ENCODE results near the gene PROSER3. TPM values are rescaled to one million over a fixed set of nuclear protein-coding genes. Genes with fewer than 3 reads are reported as not detected.
A peak's percentile ranks its signal among the peaks of the same experiment; 100 is the strongest.
"Not testable (repeated sequence)": the region's sequence is repeated elsewhere in the genome, so short reads cannot be mapped to it uniquely, and the experiment has no call there.

PROSER3 gene
- total RNA-seq, 4 donors from 2014 or later: 14.2 to 32.7 (median 19.9) TPM

- Histone ChIP-seq H3K27ac (no peak overlapping the region), H3K27me3 (peaks cover 0 to 30% of the 10 kb centered on the region in 2 donors), H3K9me3 (no peaks in the 10 kb centered on the region), H3K4me3 (no peak overlapping the region), H3K36me3 (no peaks in the 10 kb centered on the region), H3K4me1 (peaks cover 0 to 8% (median 0%) of the 10 kb centered on the region in 4 donors)
- 73 to 76% methylated on average over 7 of the region's 7 CpGs for WGBS, 2 donors
- TF ChIP-seq CTCF (IDR thresholded peaks at IDR 0.05) (no peak), POLR2A (IDR thresholded peaks at IDR 0.05) (no peak), EP300 (IDR thresholded peaks at IDR 0.05) (no peak)
- DNase-seq (ENCODE audit: low spot score in 2 of 2): no peak
Observed at GRCh38 chr19:35793381-35794165, 35.6 kb downstream of the PROSER3 start.

DNA sequence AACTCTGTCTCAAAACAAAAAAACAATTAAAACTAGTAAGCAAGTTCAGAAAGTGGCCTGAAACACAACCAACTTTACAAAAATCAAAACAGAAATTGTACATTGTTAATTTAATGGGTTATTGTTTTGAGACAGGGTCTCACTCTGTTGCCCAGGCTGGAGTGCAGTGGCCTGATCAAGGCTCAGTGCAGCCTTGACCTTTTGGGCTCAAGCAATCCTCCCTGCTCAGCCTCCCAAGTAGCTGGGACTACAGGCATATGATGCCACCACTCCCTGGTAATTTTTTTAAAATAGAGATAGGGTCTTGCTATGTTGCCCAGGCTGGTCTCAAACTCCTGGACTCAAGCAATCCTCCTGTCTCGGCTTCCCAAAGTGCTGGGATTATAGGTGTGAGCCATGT lies 37.6 kb downstream of the PROSER3 start:
- H3K9me3 ChIP-seq; H3K4me3 ChIP-seq; H3K4me1 ChIP-seq; DNase-seq (ENCODE audit: low spot score in 2 of 2); H3K36me3 ChIP-seq; H3K27ac ChIP-seq: not testable (repeated sequence)
- peaks cover 0 to 42% of the 10 kb centered on the region in 2 donors for H3K27me3 ChIP-seq
- WGBS, 2 donors: 82 to 94% methylated on average over 1 of the region's 1 CpG

DNA sequence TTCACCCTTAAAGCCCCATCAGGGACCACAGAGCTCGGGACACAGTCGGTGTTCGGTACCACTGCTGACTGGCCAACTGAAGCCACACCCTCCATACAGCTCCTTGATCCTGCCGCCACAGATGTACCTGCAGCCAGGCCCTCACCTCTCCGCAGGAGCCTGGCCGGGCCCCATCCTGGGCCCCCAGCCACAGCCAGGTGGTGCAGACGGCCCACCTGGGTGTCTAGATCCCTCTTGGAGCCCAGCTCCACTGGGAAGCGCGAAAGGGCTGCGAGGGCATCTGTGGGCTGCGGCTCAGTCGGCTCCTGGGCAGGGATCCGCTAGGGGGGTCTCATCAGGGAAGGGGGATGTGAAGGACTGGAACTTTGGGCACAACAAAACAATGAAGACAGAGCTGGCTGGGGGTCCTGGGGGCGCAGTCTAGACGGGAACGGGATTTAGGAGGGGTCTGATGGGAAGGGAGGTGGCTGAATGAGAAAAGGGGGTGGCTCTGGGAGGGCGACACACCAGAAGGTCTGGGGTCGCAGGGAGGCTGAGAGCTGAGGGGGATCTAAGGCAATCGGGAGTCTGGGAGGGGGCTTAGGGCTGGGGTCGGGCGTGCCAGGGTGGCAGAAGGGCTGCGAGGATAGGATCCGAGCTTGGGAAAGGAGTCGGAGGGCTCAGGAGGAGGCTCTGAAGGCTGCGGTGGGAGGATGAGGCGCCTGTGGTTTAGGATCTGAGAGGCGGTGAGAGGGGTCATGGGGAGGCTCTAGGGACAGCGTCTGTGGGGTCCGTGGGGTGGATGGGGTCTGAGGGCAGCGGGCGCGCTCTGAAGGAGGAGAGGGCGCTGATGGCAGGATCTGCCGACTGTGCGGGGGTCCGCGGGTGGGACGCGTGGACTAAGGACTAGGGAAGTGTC lies 38.9 kb downstream of the PROSER3 start:
- Histone ChIP-seq H3K27me3 (peaks cover 0 to 48% of the 10 kb centered on the region in 2 donors), H3K4me1 (peaks cover 0 to 8% (median 0%) of the 10 kb centered on the region in 4 donors), H3K9me3 (peaks cover 0 to 6% (median 0%) of the 10 kb centered on the region in 4 donors), H3K4me3 (peak overlapping the region in 1 of 4 donors; percentile 15), H3K27ac (no peak overlapping the region), H3K36me3 (no peaks in the 10 kb centered on the region)
- DNase-seq (ENCODE audit: low spot score in 2 of 2): no peak
- no peak for TF ChIP-seq EP300 (IDR thresholded peaks at IDR 0.05)
- no peak for TF ChIP-seq CTCF (IDR thresholded peaks at IDR 0.05)
- no peak for TF ChIP-seq POLR2A (IDR thresholded peaks at IDR 0.05)
- WGBS, 2 donors: 14 to 16% methylated on average over 39 of the region's 39 CpGs

DNA sequence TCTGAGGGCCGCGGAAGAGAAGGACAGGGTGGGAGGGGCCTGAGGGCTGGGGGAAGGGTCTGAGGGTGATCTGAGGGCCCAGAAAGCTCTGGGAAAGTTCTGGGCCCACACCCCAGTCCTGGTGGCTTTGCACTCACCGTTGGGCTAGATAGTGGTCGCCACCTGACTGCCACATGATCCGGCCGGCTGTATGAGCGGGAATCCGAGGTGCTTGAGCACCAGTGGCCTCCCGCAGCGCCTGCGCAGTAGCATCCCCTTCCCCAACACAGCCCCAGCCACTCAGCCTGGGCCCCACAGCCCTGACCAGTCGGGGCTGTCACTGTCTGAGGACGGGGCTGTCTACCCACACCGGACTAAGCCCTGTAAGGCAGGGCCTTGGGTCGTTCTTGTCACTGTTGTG lies 39.7 kb downstream of the PROSER3 start:
- peaks cover 0 to 48% of the 10 kb centered on the region in 2 donors for H3K27me3 ChIP-seq
- H3K4me1 ChIP-seq: peaks cover 0 to 8% (median 0%) of the 10 kb centered on the region in 4 donors
- H3K4me3 ChIP-seq: peak overlapping the region in 1 of 4 donors; percentile 15
- TF ChIP-seq POLR2A (IDR thresholded peaks at IDR 0.05) (no peak), CTCF (IDR thresholded peaks at IDR 0.05) (no peak), EP300 (IDR thresholded peaks at IDR 0.05) (no peak)
- H3K27ac ChIP-seq: no peak overlapping the region
- no peaks in the 10 kb centered on the region for H3K36me3 ChIP-seq
- WGBS, 2 donors: 3 to 12% methylated on average over 9 to 12 of the region's 15 CpGs
- DNase-seq (ENCODE audit: low spot score in 2 of 2): no peak
- peaks cover 0 to 9% (median 0%) of the 10 kb centered on the region in 4 donors for H3K9me3 ChIP-seq

GRCh38 chr19:35801828-35802227 lies 43.9 kb downstream of the PROSER3 start:
- Histone ChIP-seq H3K4me3 (no peak overlapping the region), H3K4me1 (peaks cover 0 to 8% (median 0%) of the 10 kb centered on the region in 4 donors), H3K36me3 (no peaks in the 10 kb centered on the region), H3K27me3 (peaks cover 0 to 35% of the 10 kb centered on the region in 2 donors), H3K27ac (no peak overlapping the region), H3K9me3 (peaks cover 0 to 9% (median 0%) of the 10 kb centered on the region in 4 donors)
- WGBS, 2 donors: 58 to 59% methylated on average over 3 of the region's 3 CpGs
- TF ChIP-seq POLR2A (IDR thresholded peaks at IDR 0.05) (no peak), EP300 (IDR thresholded peaks at IDR 0.05) (no peak), CTCF (IDR thresholded peaks at IDR 0.05) (no peak)
- DNase-seq (ENCODE audit: low spot score in 2 of 2): no peak

Measured in tibial nerve (tissue), 4 donors.